Type B pancreatic cell (in vitro differentiated cells): ENCODE measurements around the gene EMID1. TPM values are rescaled to one million over a fixed set of nuclear protein-coding genes. Genes with fewer than 3 reads are reported as not detected.
A peak's percentile ranks its signal among the peaks of the same experiment; 100 is the strongest.

Experiments
- DNase-seq: peaks from one replicate; pipeline ENCODE4 v3.0.0; 2021; ENCODE audit warnings: mixed read lengths; ENCODE audit not compliant: unreplicated experiment; ENCODE audit errors: extremely low spot score
- H3K27ac Mint-ChIP-seq: 2 replicates; pipeline ENCODE4 v1.8.0; 2021; ENCODE audit warnings: mild to moderate bottlenecking, mixed read lengths
- H3K27me3 Mint-ChIP-seq: 2 replicates; pipeline ENCODE4 v1.8.0; 2021; ENCODE audit warnings: mixed read lengths
- H3K36me3 Mint-ChIP-seq: 2 replicates; pipeline ENCODE4 v1.8.0; 2021; ENCODE audit warnings: mixed read lengths
- H3K4me1 Mint-ChIP-seq: one replicate; pipeline ENCODE4 v1.8.0; 2021; ENCODE audit warnings: mixed read lengths; ENCODE audit not compliant: unreplicated experiment
- H3K4me3 Mint-ChIP-seq: 2 replicates; pipeline ENCODE4 v1.8.0; 2021; ENCODE audit warnings: mild to moderate bottlenecking, mixed read lengths
- H3K9me3 Mint-ChIP-seq: 2 replicates; pipeline ENCODE4 v1.8.0; 2021; ENCODE audit warnings: mixed read lengths
- total RNA-seq: library from RNA; stranded (reverse); gene quantifications from 2 replicates; pipeline ENCODE4 v1.2.1, GENCODE V29; 2021; ENCODE audit warnings: low replicate concordance
- TF ChIP-seq, protein P1 (sequence below): fragments of 200-600 bp; sonication (generic); conservative IDR thresholded peaks from 2 replicates; pipeline ENCODE4 v1.5.0; 2021; ENCODE audit warnings: antibody characterized with exemption, mild to moderate bottlenecking

The EMID1 gene
- total RNA-seq, 1 donor from 2014 or later = 11.4 TPM

DNA sequence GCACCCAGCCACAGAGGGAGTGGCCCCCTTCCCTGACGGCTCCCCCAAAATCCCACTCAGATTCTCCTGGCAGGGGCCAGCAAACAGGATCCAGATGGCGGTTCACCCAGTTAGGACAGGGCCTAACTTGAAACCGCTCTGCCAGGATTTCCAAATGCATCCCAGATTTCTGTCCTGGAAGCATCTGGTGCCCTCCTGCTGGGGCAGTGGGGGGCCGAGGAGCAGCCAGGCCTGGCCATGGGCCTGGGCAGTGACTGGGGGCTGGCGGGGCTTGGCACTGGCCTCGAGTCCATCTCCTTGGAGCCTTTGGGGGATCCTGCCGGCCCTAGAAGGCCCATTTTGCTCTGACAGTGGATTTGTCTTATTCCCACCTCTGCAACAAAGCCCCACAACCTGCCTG, 17.9 kb upstream of the EMID1 start:
- Mint-ChIP-seq H3K27me3 (no peaks in the 10 kb centered on the region), H3K36me3 (no peaks in the 10 kb centered on the region), H3K27ac (no peak overlapping the region), H3K4me1 (peaks cover 9% of the 10 kb centered on the region), H3K4me3 (no peak overlapping the region), H3K9me3 (no peaks in the 10 kb centered on the region)
- no peak for DNase-seq
- TF ChIP-seq, protein P1, sequence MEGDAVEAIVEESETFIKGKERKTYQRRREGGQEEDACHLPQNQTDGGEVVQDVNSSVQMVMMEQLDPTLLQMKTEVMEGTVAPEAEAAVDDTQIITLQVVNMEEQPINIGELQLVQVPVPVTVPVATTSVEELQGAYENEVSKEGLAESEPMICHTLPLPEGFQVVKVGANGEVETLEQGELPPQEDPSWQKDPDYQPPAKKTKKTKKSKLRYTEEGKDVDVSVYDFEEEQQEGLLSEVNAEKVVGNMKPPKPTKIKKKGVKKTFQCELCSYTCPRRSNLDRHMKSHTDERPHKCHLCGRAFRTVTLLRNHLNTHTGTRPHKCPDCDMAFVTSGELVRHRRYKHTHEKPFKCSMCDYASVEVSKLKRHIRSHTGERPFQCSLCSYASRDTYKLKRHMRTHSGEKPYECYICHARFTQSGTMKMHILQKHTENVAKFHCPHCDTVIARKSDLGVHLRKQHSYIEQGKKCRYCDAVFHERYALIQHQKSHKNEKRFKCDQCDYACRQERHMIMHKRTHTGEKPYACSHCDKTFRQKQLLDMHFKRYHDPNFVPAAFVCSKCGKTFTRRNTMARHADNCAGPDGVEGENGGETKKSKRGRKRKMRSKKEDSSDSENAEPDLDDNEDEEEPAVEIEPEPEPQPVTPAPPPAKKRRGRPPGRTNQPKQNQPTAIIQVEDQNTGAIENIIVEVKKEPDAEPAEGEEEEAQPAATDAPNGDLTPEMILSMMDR = no peak

DNA sequence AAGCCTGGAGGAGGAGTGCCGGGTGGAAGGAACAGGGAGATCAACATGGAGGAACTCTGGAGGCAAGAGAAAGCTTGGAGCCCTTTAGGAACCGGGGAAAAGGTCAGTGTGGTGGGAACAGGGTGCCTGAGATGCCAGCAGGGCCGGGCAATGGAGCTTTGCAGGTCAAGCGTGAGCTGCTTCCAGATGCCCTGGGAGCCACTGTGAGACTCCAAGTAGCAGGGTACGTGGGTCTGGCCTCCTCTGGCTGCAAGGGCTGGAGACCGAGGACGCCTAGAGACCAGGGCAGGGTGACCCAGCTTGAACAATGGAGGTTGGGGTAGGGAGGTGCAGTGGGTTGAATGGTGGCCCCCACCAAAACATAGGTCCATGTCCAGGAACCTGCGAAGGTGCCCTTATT, 15.6 kb upstream of the EMID1 start:
- no peak overlapping the region for H3K27ac Mint-ChIP-seq
- no peak for DNase-seq
- TF ChIP-seq, protein P1 = no peak

DNA sequence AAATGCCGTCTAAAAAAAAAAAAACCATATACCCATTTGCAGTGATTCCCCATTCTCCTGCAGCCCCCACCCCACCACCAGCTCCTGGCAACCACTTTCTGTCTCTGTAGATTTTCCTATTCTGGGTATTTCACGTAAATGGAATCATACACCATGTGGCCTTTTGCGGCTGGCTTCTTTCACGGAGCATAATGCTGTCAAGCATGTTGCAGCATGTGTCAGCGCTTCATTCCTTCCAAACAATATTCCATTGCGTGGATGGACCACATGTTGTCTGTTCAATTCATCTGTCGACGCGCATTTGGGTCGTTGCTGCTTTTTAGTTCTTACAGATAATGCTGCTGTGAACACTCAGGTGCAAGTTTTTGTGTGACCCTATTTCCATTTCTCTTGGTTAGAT, 14.8 kb upstream of the EMID1 start:
- Mint-ChIP-seq H3K36me3 (no peaks in the 10 kb centered on the region), H3K4me3 (no peak overlapping the region), H3K27ac (no peak overlapping the region), H3K4me1 (peaks cover 12% of the 10 kb centered on the region), H3K9me3 (no peaks in the 10 kb centered on the region), H3K27me3 (no peaks in the 10 kb centered on the region)
- TF ChIP-seq, protein P1 = no peak
- DNase-seq = no peak

More for the DNA sequence above, 15.6 kb upstream of the EMID1 start:
- no peaks in the 10 kb centered on the region for H3K36me3 Mint-ChIP-seq
- peaks cover 9% of the 10 kb centered on the region for H3K4me1 Mint-ChIP-seq
- no peaks in the 10 kb centered on the region for H3K27me3 Mint-ChIP-seq
- no peaks in the 10 kb centered on the region for H3K9me3 Mint-ChIP-seq
- no peak overlapping the region for H3K4me3 Mint-ChIP-seq

DNA sequence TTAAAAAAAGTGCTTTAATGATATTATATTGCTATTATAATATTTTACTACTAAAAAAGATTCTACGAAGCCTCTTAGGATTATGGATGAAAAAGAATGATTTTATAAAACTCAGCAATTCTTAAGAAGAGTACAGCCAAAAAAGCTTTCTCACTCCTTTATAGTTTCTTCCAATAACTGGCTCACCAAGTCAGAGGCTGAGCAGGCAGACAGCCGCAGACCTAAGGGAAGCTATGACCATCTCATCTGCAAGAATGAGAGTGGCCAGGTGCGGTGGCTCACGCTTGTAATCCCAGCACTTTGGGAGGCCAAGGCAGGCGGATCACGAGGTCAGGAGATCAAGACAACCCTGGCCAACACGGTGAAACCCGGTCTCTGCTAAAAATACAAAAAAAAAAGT, 12.7 kb upstream of the EMID1 start:
- Mint-ChIP-seq H3K4me3 (no peak overlapping the region), H3K27me3 (no peaks in the 10 kb centered on the region), H3K27ac (no peak overlapping the region), H3K9me3 (no peaks in the 10 kb centered on the region), H3K36me3 (no peaks in the 10 kb centered on the region), H3K4me1 (peaks cover 17% of the 10 kb centered on the region)
- DNase-seq = no peak
- TF ChIP-seq, protein P1 = no peak

DNA sequence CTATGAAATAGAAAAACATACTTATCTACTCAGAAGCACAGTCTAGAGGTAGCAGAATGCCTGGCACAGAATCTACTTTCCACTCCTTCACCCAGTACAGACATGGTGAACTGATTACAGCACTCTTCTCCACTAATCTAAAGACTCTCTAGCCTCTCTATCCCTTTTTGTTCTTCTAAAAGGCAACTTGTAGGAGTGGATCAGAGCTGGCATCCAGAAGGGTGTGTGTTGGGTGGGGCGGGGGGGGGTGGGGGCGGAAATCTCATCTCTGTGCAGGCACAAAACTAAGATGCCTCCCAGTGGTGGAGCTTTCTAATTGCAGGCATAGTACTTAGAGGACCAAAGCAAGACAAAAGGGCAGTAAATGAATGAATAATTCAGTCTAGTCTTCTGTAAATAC, 11.5 kb upstream of the EMID1 start:
- no peaks in the 10 kb centered on the region for H3K27me3 Mint-ChIP-seq
- H3K36me3 Mint-ChIP-seq = no peaks in the 10 kb centered on the region
- H3K27ac Mint-ChIP-seq = no peak overlapping the region
- DNase-seq = no peak
- no peaks in the 10 kb centered on the region for H3K9me3 Mint-ChIP-seq
- TF ChIP-seq, protein P1 = peak; percentile 65
- peaks cover 13% of the 10 kb centered on the region for H3K4me1 Mint-ChIP-seq
- no peak overlapping the region for H3K4me3 Mint-ChIP-seq
